ENCODE results near the gene ITGB4.

Gene ITGB4

DNA sequence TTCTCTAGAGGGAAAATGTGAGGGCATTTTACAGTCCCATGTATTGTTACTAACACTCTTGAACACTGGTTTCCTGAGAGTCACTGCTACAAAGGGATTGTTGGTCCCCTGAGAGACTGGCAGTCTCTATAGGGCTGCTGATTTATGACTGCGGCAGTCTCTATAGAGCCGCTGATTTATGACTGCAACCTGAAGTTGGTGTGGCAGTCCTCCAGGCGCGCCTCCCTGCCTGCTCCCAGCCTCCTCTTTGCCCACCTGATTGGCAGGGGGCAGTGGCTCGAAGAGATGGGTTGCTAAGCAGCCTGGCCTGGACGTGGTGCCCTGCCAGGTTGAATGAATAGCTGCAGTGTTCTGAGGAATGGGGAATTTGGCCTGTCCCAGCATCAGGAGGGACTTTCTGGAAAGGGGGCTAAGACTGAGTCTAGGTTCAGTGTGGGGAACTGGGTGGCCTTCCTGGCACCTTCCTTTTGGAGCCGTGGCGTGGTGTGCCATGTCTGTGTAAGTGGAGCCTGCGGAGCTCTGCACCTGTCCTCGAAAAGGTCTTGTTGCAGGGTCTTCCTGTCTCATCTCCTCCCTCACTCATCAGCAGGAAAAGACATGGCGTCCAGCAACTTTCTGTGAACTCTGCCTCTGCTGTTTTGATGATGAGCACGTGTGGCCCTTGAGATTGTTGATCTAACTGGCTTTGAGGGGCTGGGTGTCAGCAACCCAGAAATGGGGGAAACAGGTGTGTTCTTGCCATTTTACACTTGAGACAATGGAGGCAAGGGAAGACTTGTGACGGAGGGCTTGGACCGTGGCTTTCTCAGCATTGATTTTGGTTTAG lies 29.2 kb upstream of the ITGB4 start:
- TF ChIP-seq, protein P1, sequence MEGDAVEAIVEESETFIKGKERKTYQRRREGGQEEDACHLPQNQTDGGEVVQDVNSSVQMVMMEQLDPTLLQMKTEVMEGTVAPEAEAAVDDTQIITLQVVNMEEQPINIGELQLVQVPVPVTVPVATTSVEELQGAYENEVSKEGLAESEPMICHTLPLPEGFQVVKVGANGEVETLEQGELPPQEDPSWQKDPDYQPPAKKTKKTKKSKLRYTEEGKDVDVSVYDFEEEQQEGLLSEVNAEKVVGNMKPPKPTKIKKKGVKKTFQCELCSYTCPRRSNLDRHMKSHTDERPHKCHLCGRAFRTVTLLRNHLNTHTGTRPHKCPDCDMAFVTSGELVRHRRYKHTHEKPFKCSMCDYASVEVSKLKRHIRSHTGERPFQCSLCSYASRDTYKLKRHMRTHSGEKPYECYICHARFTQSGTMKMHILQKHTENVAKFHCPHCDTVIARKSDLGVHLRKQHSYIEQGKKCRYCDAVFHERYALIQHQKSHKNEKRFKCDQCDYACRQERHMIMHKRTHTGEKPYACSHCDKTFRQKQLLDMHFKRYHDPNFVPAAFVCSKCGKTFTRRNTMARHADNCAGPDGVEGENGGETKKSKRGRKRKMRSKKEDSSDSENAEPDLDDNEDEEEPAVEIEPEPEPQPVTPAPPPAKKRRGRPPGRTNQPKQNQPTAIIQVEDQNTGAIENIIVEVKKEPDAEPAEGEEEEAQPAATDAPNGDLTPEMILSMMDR (conservative IDR thresholded peaks at IDR 0.05; ENCODE audit: low read length), result no peak
- H3K4me3 ChIP-seq (ENCODE audit: low read length), result no peak overlapping the region
- DNase-seq (ENCODE audit: low read depth), result no peak

GRCh38 chr17:75692976-75693375 lies 28.3 kb upstream of the ITGB4 start:
- DNase-seq (ENCODE audit: low read depth), result no peak
- no peak overlapping the region for H3K4me3 ChIP-seq (ENCODE audit: low read length)
- TF ChIP-seq, protein P1 (conservative IDR thresholded peaks at IDR 0.05; ENCODE audit: low read length), result no peak

GRCh38 chr17:75693500-75694481 lies 27.5 kb upstream of the ITGB4 start:
- TF ChIP-seq, protein P1 (conservative IDR thresholded peaks at IDR 0.05; ENCODE audit: low read length), result peak; percentile 49
- peak; percentile 98 for DNase-seq (ENCODE audit: low read depth)
- H3K4me3 ChIP-seq (ENCODE audit: low read length), result no peak overlapping the region

DNA sequence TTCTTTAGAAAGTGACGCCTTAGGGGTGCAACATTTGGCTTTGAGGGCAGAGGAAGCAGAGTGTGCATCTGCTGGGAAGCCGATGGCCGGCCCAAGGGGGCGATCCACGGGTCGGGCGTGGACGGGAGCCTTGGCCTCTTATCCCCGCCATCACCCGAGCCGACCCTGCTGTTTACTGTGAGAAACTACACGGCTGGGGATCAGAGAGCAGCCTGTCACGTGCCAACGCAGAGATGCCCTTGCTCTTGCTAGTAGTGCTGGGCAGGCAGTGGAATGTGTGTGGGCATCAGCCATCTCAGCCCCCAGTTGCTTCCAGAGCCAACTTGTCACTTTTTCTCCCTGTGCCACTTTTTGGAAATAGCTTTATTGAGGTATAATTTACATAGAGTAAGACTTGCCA lies 26.7 kb upstream of the ITGB4 start:
- TF ChIP-seq, protein P1 (conservative IDR thresholded peaks at IDR 0.05; ENCODE audit: low read length), result no peak
- no peak overlapping the region for H3K4me3 ChIP-seq (ENCODE audit: low read length)
- DNase-seq (ENCODE audit: low read depth), result no peak

GRCh38 chr17:75695141-75695829 lies 26.0 kb upstream of the ITGB4 start:
- TF ChIP-seq, protein P1 (conservative IDR thresholded peaks at IDR 0.05; ENCODE audit: low read length), result no peak
- DNase-seq (ENCODE audit: low read depth), result peak; percentile 81
- H3K4me3 ChIP-seq (ENCODE audit: low read length), result no peak overlapping the region

GRCh38 chr17:75695830-75696271 lies 25.4 kb upstream of the ITGB4 start:
- peak; percentile 49 for DNase-seq (ENCODE audit: low read depth)
- TF ChIP-seq, protein P1 (conservative IDR thresholded peaks at IDR 0.05; ENCODE audit: low read length), result no peak
- H3K4me3 ChIP-seq (ENCODE audit: low read length), result no peak overlapping the region
